Neural progenitor cell (in vitro differentiated cells): ENCODE results near the gene SMARCB1. TPM values are rescaled to one million over a fixed set of nuclear protein-coding genes. Genes with fewer than 3 reads are reported as not detected.

Experiments
- DNase-seq: peaks from one replicate; pipeline ENCODE4 v3.0.0-alpha.2; 2016; ENCODE audit warnings: low spot score
- H2AFZ ChIP-seq: fragments of 200-600 bp; sonication (generic); replicated peaks from 2 replicates; pipeline ENCODE4 v1.6.1; 2016; ENCODE audit warnings: antibody characterized with exemption
- H3F3A ChIP-seq: fragments of 200-600 bp; sonication (generic); 2 replicates; pipeline ENCODE4 v1.6.1; 2016; ENCODE audit warnings: antibody characterized with exemption, low read depth
- H3K27ac ChIP-seq: fragments of 200-600 bp; sonication (generic); 2 replicates; pipeline ENCODE4 v1.5.1; 2016; ENCODE audit warnings: mild to moderate bottlenecking
- H3K27me3 ChIP-seq: fragments of 200-600 bp; sonication (generic); 2 replicates; pipeline ENCODE4 v1.6.1; 2016; ENCODE audit warnings: mild to moderate bottlenecking, moderate library complexity
- H3K36me3 ChIP-seq: fragments of 200-600 bp; sonication (generic); 2 replicates; pipeline ENCODE4 v1.5.1; 2016
- H3K4me1 ChIP-seq: fragments of 200-600 bp; sonication (generic); 2 replicates; pipeline ENCODE4 v1.6.1; 2016; ENCODE audit warnings: mixed run types
- H3K4me2 ChIP-seq: fragments of 200-600 bp; sonication (generic); 2 replicates; pipeline ENCODE4 v1.6.1; 2016
- H3K4me3 ChIP-seq: fragments of 200-600 bp; sonication (generic); 2 replicates; pipeline ENCODE4 v1.5.1; 2016
- H3K79me2 ChIP-seq: fragments of 200-600 bp; sonication (generic); 2 replicates; pipeline ENCODE4 v1.6.1; 2016; ENCODE audit warnings: low read depth
- H3K9ac ChIP-seq: fragments of 200-600 bp; sonication (generic); 2 replicates; pipeline ENCODE4 v1.6.1; 2016
- H3K9me3 ChIP-seq: fragments of 200-600 bp; sonication (generic); 2 replicates; pipeline ENCODE4 v1.5.1; 2016; ENCODE audit warnings: low read depth
- H4K20me1 ChIP-seq: fragments of 200-600 bp; sonication (generic); 2 replicates; pipeline ENCODE4 v1.6.1; 2016; ENCODE audit warnings: low read depth
- H3K27ac Mint-ChIP-seq: 3 replicates; pipeline ENCODE4 v1.8.0; 2021; ENCODE audit warnings: mixed read lengths
- H3K27me3 Mint-ChIP-seq: 2 replicates; pipeline ENCODE4 v1.8.0; 2022; ENCODE audit warnings: low read depth, mild to moderate bottlenecking, inconsistent platforms, moderate library complexity, mixed read lengths; ENCODE audit not compliant: insufficient read depth
- H3K36me3 Mint-ChIP-seq: 3 replicates; pipeline ENCODE4 v1.8.0; 2021; ENCODE audit warnings: mixed read lengths
- H3K4me1 Mint-ChIP-seq: 3 replicates; pipeline ENCODE4 v1.8.0; 2021; ENCODE audit warnings: mixed read lengths
- H3K4me3 Mint-ChIP-seq: 3 replicates; pipeline ENCODE4 v1.8.0; 2021; ENCODE audit warnings: mild to moderate bottlenecking, moderate library complexity, mixed read lengths
- H3K9me3 Mint-ChIP-seq: 3 replicates; pipeline ENCODE4 v1.8.0; 2020; ENCODE audit warnings: mixed read lengths
- EZH2 ChIP-seq: fragments of 200-600 bp; sonication (generic); IDR thresholded peaks from 2 replicates; pipeline ENCODE4 v1.6.1; 2017; ENCODE audit warnings: antibody characterized with exemption, mild to moderate bottlenecking, moderate library complexity
- EZH2phosphoT487 ChIP-seq: fragments of 200-600 bp; sonication (generic); IDR thresholded peaks from 2 replicates; pipeline ENCODE4 v1.6.1; 2017; ENCODE audit warnings: antibody characterized with exemption
- total RNA-seq: library from RNA; depleted of rRNA; stranded (reverse); fragments of >200 nt; gene quantifications from 2 replicates; pipeline ENCODE4 v1.2.3, GENCODE V29; 2015; ENCODE audit warnings: low replicate concordance
- TF ChIP-seq, protein P1 (sequence below): fragments of 200-600 bp; sonication (generic); IDR thresholded peaks from 2 replicates; pipeline ENCODE4 v1.5.1; 2017; ENCODE audit warnings: antibody characterized with exemption, mild to moderate bottlenecking

The SMARCB1 gene
- total RNA-seq, 1 donor from 2014 or later, result 151 TPM

DNA sequence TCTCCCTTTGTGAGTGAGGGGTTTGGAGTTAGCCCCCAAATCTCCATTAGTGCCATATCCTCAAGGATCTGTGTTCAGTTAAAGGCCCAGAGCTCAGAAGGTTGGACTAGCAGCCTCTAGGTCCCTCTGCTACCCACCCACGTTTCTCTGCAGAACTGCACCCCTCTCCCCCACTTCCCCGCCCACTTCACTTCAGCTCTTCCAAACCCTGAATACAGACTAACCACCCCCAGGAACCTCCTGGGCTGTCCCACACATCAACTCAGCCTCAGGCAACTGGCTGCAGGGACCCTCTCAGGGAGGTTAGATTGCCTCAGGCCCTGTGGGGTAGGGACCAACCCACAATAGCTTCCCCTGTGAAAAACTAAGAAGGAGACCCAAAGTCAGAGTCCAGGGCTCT is 33.4 kb upstream of the SMARCB1 start:
- H3K9ac ChIP-seq, result no peak overlapping the region
- peaks cover 18% of the 10 kb centered on the region for H3F3A ChIP-seq
- no peaks in the 10 kb centered on the region for H3K36me3 ChIP-seq
- no peak overlapping the region for H3K4me2 ChIP-seq
- no peak overlapping the region for H3K4me3 Mint-ChIP-seq
- no peak for TF ChIP-seq EZH2
- TF ChIP-seq, protein P1, sequence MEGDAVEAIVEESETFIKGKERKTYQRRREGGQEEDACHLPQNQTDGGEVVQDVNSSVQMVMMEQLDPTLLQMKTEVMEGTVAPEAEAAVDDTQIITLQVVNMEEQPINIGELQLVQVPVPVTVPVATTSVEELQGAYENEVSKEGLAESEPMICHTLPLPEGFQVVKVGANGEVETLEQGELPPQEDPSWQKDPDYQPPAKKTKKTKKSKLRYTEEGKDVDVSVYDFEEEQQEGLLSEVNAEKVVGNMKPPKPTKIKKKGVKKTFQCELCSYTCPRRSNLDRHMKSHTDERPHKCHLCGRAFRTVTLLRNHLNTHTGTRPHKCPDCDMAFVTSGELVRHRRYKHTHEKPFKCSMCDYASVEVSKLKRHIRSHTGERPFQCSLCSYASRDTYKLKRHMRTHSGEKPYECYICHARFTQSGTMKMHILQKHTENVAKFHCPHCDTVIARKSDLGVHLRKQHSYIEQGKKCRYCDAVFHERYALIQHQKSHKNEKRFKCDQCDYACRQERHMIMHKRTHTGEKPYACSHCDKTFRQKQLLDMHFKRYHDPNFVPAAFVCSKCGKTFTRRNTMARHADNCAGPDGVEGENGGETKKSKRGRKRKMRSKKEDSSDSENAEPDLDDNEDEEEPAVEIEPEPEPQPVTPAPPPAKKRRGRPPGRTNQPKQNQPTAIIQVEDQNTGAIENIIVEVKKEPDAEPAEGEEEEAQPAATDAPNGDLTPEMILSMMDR, result no peak
- H3K9me3 Mint-ChIP-seq, result no peaks in the 10 kb centered on the region
- H3K27me3 Mint-ChIP-seq, result peaks cover 2% of the 10 kb centered on the region
- peak overlapping the region; percentile 66 for H3K27ac Mint-ChIP-seq
- no peak for DNase-seq
- H3K79me2 ChIP-seq, result no peaks in the 10 kb centered on the region
- peaks cover 33% of the 10 kb centered on the region for H3K4me1 Mint-ChIP-seq
- no peaks in the 10 kb centered on the region for H3K9me3 ChIP-seq
- H3K27me3 ChIP-seq, result no peaks in the 10 kb centered on the region
- H2AFZ ChIP-seq, result no peak overlapping the region
- no peak overlapping the region for H3K27ac ChIP-seq
- no peak overlapping the region for H3K4me3 ChIP-seq
- H4K20me1 ChIP-seq, result no peaks in the 10 kb centered on the region
- H3K36me3 Mint-ChIP-seq, result no peaks in the 10 kb centered on the region
- peaks cover 7% of the 10 kb centered on the region for H3K4me1 ChIP-seq

DNA sequence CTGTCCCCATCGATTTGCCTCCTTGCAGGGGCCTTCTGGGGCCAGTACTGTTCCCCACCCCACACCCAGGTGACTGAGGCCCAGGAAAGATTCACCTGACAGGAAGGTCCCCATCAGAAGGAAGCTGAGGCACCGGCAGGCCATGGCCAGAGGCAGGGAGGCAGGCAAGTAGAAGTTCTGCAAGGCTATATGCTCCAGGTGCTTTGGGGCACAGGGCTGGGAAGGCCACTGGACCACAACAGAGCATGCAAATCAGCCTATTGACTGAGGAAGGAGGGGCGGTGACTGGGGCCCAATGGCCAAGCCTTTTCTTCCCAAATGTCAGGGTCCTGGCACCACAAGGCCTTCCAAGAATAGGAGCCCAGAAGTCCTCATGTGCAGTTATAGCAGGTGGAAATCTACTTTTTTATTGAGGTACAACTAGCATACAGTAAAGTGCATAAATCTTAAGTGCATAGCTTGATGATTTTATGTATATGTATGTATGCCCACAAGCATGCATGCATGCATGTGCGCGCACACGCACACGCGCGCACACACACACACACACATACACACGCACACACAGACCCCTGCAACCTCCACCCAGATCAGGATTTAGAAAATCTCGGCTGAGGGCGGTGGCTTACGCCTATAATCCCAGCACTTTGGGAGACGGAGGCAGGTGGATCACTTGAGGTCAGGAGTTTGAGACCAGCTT is 32.4 kb upstream of the SMARCB1 start, which contains the start of gene VPREB3:
TSS of gene VPREB3 (minus strand) at position 206 of the 700 bp plus-strand sequence. CDS start at position 144, 62 bp downstream.
- no peaks in the 10 kb centered on the region for H3K9me3 Mint-ChIP-seq
- H3K27ac ChIP-seq, result no peak within 1 kb of the TSS
- peaks cover 2% of the 10 kb centered on the region for H3K27me3 Mint-ChIP-seq

DNA sequence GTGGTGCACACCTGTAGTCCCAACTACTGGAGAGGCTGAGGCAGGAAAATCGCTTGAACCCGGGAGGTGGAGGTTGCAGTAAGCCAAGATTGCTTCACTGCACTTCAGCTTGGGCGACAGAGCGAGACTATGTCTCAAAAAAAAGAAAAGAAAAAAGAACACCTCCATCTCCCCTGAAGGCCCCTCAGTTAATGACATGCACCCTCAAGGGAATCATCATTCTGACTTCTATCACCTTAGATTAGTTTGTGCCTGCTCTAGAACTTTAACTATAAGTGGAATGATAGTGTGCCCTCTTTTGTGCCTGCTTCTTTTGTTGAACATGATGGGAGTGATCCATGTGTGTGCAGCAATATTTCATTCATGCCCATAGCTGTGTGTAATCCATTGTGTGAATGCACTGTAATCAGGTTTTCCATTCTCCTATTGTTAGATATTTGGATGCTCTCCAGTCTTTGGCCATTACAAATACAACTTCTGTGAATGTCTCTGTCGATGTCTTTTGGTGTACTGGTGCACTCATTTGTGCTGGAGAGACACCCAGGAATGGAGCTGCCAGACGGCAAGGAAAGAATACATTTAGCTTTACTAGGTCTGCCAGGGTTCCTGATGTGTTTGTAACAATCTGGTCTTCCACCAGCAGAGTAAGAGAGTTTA is 31.7 kb upstream of the SMARCB1 start:
- no peaks in the 10 kb centered on the region for H4K20me1 ChIP-seq
- H3K9ac ChIP-seq, result no peak overlapping the region
- no peak overlapping the region for H2AFZ ChIP-seq
- DNase-seq, result no peak
- H3K4me3 Mint-ChIP-seq, result no peak overlapping the region
- no peaks in the 10 kb centered on the region for H3K27me3 ChIP-seq
- no peaks in the 10 kb centered on the region for H3K36me3 ChIP-seq
- peaks cover 4% of the 10 kb centered on the region for H3K4me1 ChIP-seq
- H3K9me3 ChIP-seq, result no peaks in the 10 kb centered on the region
- no peak overlapping the region for H3K4me3 ChIP-seq
- H3K27ac Mint-ChIP-seq, result no peak overlapping the region
- no peak overlapping the region for H3K4me2 ChIP-seq
- peaks cover 26% of the 10 kb centered on the region for H3K4me1 Mint-ChIP-seq
- H3F3A ChIP-seq, result peaks cover 18% of the 10 kb centered on the region
- no peak overlapping the region for H3K27ac ChIP-seq
- peaks cover 5% of the 10 kb centered on the region for H3K27me3 Mint-ChIP-seq
- no peaks in the 10 kb centered on the region for H3K9me3 Mint-ChIP-seq
- H3K36me3 Mint-ChIP-seq, result no peaks in the 10 kb centered on the region
- TF ChIP-seq, protein P1, result no peak
- TF ChIP-seq EZH2phosphoT487 (no peak), EZH2 (no peak)
- no peaks in the 10 kb centered on the region for H3K79me2 ChIP-seq

More for the DNA sequence above, 32.4 kb upstream of the SMARCB1 start, which contains the start of gene VPREB3:
- Histone ChIP-seq H3K4me2 (no peak within 1 kb of the TSS), H3K36me3 (no peaks in the 10 kb centered on the region), H2AFZ (no peak within 1 kb of the TSS), H3K4me1 (peaks cover 7% of the 10 kb centered on the region), H3K9ac (no peak within 1 kb of the TSS), H3K4me3 (no peak within 1 kb of the TSS), H3K79me2 (no peaks in the 10 kb centered on the region), H3K27me3 (no peaks in the 10 kb centered on the region), H4K20me1 (no peaks in the 10 kb centered on the region), H3F3A (peaks cover 18% of the 10 kb centered on the region), H3K9me3 (no peaks in the 10 kb centered on the region)
- H3K4me1 Mint-ChIP-seq, result peaks cover 33% of the 10 kb centered on the region
- H3K27ac Mint-ChIP-seq, result peak within 1 kb of the TSS; percentile 66
- DNase-seq, result no peak
- H3K36me3 Mint-ChIP-seq, result no peaks in the 10 kb centered on the region
- TF ChIP-seq EZH2, result no peak
- TF ChIP-seq, protein P1, result no peak
- no peak for TF ChIP-seq EZH2phosphoT487
- H3K4me3 Mint-ChIP-seq, result no peak within 1 kb of the TSS
